ENCODE measurements around the gene DNAH14. TPM values are rescaled to one million over a fixed set of nuclear protein-coding genes. Genes with fewer than 3 reads are reported as not detected.

The DNAH14 gene
- total and polyA plus RNA-seq, 2 donors (not counting 3 experiments of a cell fraction or from before 2014, with no cell fraction given) = 1.5 to 7.1 TPM

- dilution Hi-C loops (cut with MboI; ENCODE audit: extremely low pct_ligation_motif_present, low sequenced_read_pairs) = no loop called here
- H2AFZ ChIP-seq (ENCODE audit: low read depth, low read length) = no peak overlapping the region
- H3K27ac ChIP-seq (ENCODE audit: insufficient read depth, low read depth, low read length) = no peak overlapping the region
- H3K36me3 ChIP-seq (ENCODE audit: control insufficient read depth in 2 of 2, extremely low read depth in 1 of 2, insufficient read depth in 2 of 2, low read length in 2 of 2) = no peaks in the 10 kb centered on the region
- H3K4me1 ChIP-seq (ENCODE audit: control insufficient read depth, extremely low read depth, insufficient read depth, low read length) = no peaks in the 10 kb centered on the region
- H3K9me1 ChIP-seq (replicated peaks; ENCODE audit: control insufficient read depth, extremely low read depth, insufficient read depth, low read length) = no peaks in the 10 kb centered on the region
- H3K4me2 ChIP-seq (ENCODE audit: insufficient read depth, low read length) = no peak overlapping the region
- peaks cover 0 to 1% of the 10 kb centered on the region in 2 experiments for H3K27me3 ChIP-seq (ENCODE audit: control insufficient read depth in 2 of 2, insufficient read depth in 2 of 2, low read length in 2 of 2)
- TF ChIP-seq GATA2 (IDR thresholded peaks at IDR 0.05; ENCODE audit: insufficient read depth, insufficient read length, low read depth, low read length) (no peak), POLR2A (IDR thresholded peaks at IDR 0.05; ENCODE audit: low read depth, low read length) (no peak), POLR2AphosphoS5 (IDR thresholded peaks at IDR 0.05; ENCODE audit: insufficient read depth, low read depth, low read length) (no peak), EZH2 (IDR thresholded peaks at IDR 0.05; ENCODE audit: borderline replicate concordance, low read depth, low read length, severe bottlenecking) (no peak), MYC (IDR thresholded peaks at IDR 0.05; ENCODE audit: low read depth, low read length) (no peak), MAX (IDR thresholded peaks at IDR 0.05; ENCODE audit: insufficient read depth, insufficient read length) (no peak)
- BruUV-seq (replicated peaks) = no TSS peak
- no peaks in the 10 kb centered on the region for H4K20me1 ChIP-seq (replicated peaks; ENCODE audit: control insufficient read depth, extremely low read depth, insufficient read depth, low read length)
- no peak overlapping the region for H3K9ac ChIP-seq (replicated peaks; ENCODE audit: extremely low read depth, insufficient read depth, low read length)
- CTCF ChIA-PET = interaction anchor here (0.7 to 1.3 kb wide), 2 partner anchors 9 to 16 kb away, joined by 3 to 5 read pairs; no protein-coding TSS in a partner anchor
- FAIRE-seq = no peak
- no peaks in the 10 kb centered on the region for H3K79me2 ChIP-seq (ENCODE audit: control insufficient read depth, insufficient read depth, low read length)
- H3K4me3 ChIP-seq (replicated peaks in 1 of 3; ENCODE audit: insufficient read depth in 1 of 3, low read depth in 1 of 3, low read length in 3 of 3) = no peak overlapping the region
- DNase-seq (ENCODE audit: low read depth, low spot score) = no peak
- H3K9me3 ChIP-seq (replicated peaks; ENCODE audit: control insufficient read depth, insufficient read depth, low read length) = no peaks in the 10 kb centered on the region
- POLR2A ChIA-PET = interaction anchor here (0.7 kb wide), 1 partner anchor 155 kb away, joined by 3 read pairs; no protein-coding TSS in a partner anchor
- intact Hi-C loops (cut with micrococcal nuclease) = no loop called here
Observed at GRCh38 chr1:224906340-224906739, 23.1 kb upstream of the DNAH14 start.

DNA sequence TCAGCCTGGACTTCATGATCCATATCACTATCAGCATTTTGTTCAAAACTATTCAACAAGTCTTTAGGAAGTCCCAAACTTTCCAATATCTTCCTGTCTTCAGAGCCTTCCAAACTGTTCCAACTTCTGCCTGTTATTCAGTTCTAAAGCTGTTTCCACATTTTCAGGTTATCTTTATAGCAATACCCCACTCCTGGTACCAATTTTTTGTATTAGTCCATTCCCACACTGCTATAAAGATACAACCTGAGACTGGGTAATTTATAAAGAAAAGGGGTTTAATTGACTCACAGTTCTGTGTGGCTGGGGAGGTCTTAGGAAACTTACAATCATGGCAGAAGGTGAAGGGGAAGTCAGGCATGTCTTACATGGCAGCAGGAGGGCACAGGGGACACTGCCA, 18.3 kb upstream of the DNAH14 start:
- H3K79me2 ChIP-seq (ENCODE audit: control insufficient read depth, insufficient read depth, low read length) = no peaks in the 10 kb centered on the region
- H4K20me1 ChIP-seq (replicated peaks; ENCODE audit: control insufficient read depth, extremely low read depth, insufficient read depth, low read length) = no peaks in the 10 kb centered on the region
- no peak overlapping the region for H2AFZ ChIP-seq (ENCODE audit: low read depth, low read length)
- no peaks in the 10 kb centered on the region for H3K36me3 ChIP-seq (ENCODE audit: control insufficient read depth in 2 of 2, extremely low read depth in 1 of 2, insufficient read depth in 2 of 2, low read length in 2 of 2)
- FAIRE-seq (no peak), DNase-seq (ENCODE audit: low read depth, low spot score) (no peak)
- no TSS peak for BruUV-seq (replicated peaks)
- H3K4me1 ChIP-seq (ENCODE audit: control insufficient read depth, extremely low read depth, insufficient read depth, low read length) = no peaks in the 10 kb centered on the region
- H3K9ac ChIP-seq (replicated peaks; ENCODE audit: extremely low read depth, insufficient read depth, low read length) = no peak overlapping the region
- intact Hi-C loops (cut with micrococcal nuclease) = no loop called here
- no peak overlapping the region for H3K27ac ChIP-seq (ENCODE audit: insufficient read depth, low read depth, low read length)
- ChIA-PET POLR2A (no interaction called here), CTCF (no interaction called here)
- H3K4me3 ChIP-seq (replicated peaks in 1 of 3; ENCODE audit: insufficient read depth in 1 of 3, low read depth in 1 of 3, low read length in 3 of 3) = no peak overlapping the region
- no peaks in the 10 kb centered on the region for H3K27me3 ChIP-seq (ENCODE audit: control insufficient read depth in 2 of 2, insufficient read depth in 2 of 2, low read length in 2 of 2)
- H3K4me2 ChIP-seq (ENCODE audit: insufficient read depth, low read length) = no peak overlapping the region
- TF ChIP-seq FOS (IDR thresholded peaks at IDR 0.05; ENCODE audit: borderline replicate concordance, insufficient read depth, low read length) (no peak), POLR2A (IDR thresholded peaks at IDR 0.05; ENCODE audit: low read depth, low read length) (no peak), MYC (IDR thresholded peaks at IDR 0.05; ENCODE audit: low read depth, low read length) (no peak), JUN (IDR thresholded peaks at IDR 0.05; ENCODE audit: borderline replicate concordance, insufficient read depth, insufficient read length, low read depth) (no peak), MAX (IDR thresholded peaks at IDR 0.05; ENCODE audit: insufficient read depth, insufficient read length) (no peak), GATA2 (IDR thresholded peaks at IDR 0.05; ENCODE audit: insufficient read depth, insufficient read length, low read depth, low read length) (no peak)
- dilution Hi-C loops (cut with MboI; ENCODE audit: extremely low pct_ligation_motif_present, low sequenced_read_pairs) = no loop called here
- H3K9me1 ChIP-seq (replicated peaks; ENCODE audit: control insufficient read depth, extremely low read depth, insufficient read depth, low read length) = no peaks in the 10 kb centered on the region
- no peaks in the 10 kb centered on the region for H3K9me3 ChIP-seq (replicated peaks; ENCODE audit: control insufficient read depth, insufficient read depth, low read length)

Data from endothelial cell of umbilical vein (primary cell).